ENCODE data around the gene HECTD1.
"Not testable (repeated sequence)": the region's sequence is repeated elsewhere in the genome, so short reads cannot be mapped to it uniquely, and the experiment has no call there.

The HECTD1 gene

DNA sequence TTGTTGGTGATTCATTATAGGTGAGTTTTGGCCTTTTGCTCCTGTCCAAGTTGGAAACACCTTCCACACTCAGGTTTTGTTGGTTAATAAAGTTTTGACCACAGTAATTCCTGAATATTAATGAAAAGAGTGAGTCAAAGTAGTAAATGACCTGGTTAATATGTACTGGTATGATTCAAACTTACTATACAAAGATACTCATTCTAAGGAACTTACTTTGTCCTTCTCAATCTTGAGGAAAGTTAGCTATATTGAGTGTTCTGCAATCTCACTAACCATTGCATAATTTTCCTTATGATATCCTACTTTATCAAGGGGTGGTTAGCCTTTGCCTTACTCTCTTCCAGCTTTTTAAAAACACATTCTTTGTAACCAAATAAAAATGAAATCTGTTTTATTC, 20.9 kb upstream of the HECTD1 start:
- no peak for DNase-seq (ENCODE audit: low read depth)

DNA sequence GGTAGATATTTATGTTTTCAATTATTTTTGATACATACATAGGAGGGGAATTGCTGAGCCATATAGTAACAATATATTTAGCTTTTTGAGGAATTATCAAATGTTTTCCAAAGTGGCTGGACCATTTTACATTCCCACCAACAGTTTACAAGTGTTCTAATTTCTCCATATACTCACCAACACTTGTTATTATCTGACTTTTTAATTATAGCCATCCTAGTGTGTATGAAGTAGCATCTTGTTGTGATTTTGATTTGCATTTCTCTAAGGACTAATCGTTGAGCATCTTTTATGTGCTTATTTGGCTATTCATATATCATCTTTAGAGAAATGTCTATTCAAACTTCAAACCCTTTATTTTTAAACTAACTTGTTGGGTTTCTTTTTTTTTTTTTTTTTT, 17.2 kb upstream of the HECTD1 start:
- no peak for DNase-seq (ENCODE audit: low read depth)

DNA sequence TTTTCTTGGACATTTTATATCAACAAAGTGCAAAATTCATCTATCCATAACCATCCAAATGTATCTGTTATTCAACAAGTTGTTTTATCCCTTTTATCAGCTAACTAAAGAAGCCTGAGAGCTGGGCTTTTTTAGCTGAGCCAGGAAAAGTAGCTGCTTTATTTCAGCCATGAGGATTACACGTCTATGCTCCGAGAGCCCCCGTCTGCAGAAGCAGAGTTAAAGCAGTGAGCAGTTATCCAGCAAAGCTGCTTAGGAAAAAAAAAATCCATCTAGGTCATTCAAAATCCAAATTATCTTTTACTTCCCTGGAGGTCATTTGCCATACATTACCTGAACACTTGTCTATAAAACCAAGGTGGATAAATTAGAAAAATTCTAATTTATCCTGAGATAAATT, 15.7 kb upstream of the HECTD1 start:
- DNase-seq (ENCODE audit: low read depth), result no peak

DNA sequence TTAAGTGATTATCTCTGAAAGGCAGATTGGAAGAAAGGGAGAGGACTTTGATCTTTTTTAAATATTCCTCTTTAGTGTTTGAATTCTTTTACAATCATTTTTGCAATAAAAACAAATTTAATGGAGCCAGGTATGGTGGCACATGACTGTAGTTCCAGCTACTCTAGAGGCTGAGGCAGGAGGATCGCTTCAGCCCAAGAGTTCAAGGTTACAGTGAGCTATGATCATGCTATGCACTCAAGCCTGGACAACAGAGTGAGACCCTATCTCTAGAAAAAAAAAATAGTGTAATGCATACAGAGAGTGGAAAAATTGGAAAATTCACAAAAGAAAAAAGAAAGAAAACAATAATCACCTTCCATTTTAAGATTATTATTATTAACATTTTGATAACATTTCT, 15.2 kb upstream of the HECTD1 start:
- DNase-seq (ENCODE audit: low read depth), result no peak

DNA sequence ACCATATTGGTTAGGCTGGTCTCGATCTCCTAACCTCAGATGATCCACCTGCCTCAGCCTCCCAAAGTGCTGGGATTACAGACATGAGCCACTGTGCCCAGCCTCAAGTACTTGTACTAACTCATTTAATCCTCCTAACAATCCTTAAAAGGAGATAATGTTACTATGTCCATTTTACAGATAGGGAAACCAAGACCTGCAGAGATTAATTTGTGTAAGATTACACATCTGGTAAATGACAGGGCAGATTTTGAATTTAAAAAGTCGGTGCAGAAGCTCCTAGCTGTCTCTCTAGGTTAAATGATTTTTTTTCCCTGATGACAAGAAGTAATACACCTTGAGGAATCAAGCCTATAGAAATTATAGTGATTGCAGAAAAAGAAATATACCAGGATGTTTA, 13.7 kb upstream of the HECTD1 start:
- DNase-seq (ENCODE audit: low read depth), result no peak

DNA sequence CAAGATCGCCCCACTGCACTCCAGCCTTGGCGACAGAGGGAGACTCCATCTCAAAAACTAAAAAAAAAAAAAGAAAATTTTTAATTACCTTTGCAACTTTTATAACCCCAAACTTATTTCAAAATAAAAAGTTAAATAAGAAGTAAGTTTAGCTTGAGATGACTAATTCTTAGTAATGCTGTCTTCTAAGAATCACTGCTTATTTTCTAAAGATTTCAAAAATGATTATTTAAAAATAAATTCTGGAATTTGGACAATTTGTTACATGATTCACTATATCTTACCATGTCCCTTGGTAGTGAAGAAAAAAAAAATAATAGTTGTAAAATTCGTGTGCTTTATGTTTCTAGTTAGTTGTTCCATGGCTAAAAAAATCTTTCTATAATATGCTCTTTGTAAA, 11.6 kb upstream of the HECTD1 start:
- no peak for DNase-seq (ENCODE audit: low read depth)

DNA sequence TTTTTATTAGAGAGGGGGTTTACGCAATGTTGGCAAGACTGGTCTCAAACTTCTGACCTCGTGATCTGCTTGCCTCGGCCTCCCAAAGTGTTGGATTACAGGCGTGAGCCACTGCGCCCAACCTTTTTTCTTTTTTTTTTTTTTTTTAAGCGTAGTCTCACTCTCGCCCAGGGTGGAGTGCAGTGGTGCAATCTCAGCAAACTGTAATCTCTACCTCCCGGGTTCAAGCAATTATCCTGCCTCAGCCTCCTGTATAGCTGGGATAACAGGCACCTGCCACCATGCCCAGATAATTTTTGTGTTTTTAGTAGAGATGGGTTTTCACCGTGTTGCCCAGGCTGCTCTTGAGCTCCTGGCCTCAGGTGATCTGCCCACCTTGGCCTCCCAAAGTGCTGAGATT, 8.8 kb upstream of the HECTD1 start:
- no peak for DNase-seq (ENCODE audit: low read depth)

DNA sequence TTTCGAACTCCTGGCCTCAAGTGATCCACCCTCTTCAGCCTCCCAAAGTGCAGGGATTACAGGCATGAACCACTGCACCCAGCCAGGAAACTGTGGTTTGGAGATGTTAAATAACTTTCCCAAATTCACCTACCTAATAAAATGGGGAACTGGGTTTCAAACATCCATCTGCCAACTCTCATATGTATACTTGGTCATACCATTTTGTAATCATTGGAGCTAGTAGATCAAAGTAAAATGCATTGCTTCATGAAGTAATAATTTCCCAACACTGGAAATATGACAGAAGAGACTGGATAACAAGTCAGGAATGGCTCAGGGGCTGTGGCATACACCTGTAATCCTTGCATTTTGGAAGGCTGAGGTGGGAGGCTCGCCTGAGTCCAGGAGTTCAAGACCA, 5.3 kb upstream of the HECTD1 start:
- DNase-seq (ENCODE audit: low read depth), result no peak

DNA sequence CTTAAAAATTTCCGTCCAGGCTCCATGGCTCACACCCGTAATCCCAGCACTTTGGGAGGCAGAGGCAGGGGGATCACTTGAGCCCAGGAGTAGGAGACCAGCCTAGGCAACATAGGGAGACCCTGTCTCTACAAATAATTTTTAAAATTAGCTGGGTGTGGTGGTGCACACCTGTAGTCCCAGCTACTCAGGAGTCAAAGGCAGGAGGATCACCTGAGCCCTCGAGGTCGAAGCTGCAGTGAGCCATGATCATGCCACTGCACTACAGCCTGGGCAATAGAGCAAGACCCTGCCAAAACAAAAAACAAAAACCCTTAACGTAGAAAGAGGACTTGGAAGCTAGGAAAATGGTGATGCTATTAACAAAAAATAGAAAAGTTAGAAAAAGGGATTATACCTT, 2.0 kb upstream of the HECTD1 start:
- DNase-seq (ENCODE audit: low read depth), result no peak

DNA sequence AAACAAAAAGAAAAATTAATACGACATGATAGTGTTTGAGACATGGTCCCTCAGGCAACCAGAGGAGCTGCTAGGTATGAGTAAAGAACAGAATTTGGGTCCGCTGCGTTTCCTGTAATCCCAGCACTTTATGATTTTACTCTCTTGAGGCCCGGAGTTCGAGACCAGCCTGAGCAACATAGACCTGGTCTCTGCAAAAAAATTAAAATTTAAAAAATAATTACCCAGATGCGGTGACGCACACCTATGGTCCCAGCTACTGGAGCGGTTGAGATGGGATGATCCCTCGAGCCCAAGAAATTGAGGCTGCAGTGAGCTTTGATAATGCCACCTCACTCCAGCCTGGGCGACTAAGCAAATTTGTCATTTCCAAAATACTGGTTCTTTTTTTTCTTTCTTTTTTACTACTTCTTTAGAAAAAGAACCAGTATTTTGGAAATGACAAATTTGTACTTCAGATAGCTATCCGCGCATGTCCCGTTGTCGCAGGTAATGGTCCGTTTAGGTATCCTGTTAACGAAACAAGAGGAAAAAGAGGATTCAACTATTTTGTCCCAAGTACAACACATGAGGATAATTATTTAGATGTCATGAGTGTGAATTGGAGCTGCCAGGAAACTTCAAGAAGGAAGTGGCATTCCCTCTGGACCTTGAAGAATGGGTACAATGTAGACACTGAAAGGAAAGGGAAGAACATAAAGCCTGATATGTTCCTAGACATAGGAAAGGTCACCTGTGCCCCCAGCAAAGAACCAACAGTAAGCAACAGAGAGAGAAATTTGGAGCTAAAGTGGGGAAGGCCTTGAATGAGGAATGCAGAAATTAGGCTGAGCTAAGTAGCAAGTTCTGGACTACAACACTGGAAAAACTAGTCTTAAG, 1.2 kb upstream of the HECTD1 start:
- peak; percentile 4 for DNase-seq (ENCODE audit: low read depth)

DNA sequence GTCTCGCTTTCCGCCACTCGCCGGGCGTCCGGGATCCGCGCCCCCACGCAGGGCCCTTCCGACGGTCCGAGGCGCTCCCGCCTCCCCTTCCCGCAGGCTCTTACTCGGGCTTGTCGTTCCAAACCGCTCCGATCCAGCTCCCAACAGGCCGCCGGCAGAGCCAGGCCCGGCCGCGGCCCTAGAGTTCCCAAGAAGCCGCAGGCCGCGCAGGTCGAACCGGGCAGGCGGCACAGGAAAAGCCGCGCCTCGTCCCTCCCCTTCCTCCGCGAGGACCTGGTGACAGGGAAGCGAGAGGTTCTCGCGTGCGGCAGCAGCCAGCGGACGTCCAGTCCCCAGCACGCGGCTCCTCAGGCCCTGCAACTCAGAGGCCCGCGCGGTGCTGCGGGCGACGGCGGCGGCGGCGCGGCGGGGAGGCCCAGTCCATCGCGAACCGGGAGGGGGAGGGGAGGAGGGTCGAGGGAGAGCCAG, 272 bp downstream of the HECTD1 start:
- DNase-seq (ENCODE audit: low read depth), result no peak

DNA sequence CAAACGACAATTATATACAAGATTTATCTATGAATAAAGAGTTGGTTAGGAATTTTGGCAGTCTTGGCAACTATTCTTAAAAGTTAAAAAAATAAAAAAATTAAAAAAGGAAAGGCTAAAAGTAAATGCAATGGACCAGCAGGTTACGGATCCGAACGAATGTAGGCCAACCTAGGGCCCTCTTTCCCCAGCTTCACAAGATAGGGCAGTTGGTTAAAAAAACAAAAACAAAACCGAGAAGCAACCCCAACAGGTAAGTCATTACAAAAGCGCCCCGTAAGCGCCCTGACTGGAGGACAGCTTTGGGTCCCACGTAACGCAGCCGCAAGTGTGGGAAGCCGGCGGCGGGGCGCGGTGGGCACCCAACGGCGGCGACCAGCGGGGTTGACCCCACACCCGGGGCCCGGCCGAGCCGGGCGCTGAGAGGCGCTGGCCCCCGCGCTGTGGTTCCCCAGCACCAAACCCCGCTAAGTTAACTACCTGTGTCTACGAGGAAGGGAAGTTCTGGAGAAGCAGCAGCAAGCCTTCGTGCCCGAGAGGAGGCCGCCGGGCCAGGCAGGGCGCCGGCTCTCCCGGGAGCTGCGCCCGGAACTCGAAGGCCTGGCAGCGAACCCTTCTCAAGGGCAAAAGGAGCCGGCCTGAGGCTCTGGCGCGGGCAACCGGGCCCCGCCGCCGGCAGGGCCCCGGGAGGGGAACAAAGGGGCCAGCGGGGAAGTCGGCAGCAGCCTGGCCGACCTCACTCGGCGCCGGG, 882 bp downstream of the HECTD1 start:
- DNase-seq (ENCODE audit: low read depth), result peak; percentile 34

DNA sequence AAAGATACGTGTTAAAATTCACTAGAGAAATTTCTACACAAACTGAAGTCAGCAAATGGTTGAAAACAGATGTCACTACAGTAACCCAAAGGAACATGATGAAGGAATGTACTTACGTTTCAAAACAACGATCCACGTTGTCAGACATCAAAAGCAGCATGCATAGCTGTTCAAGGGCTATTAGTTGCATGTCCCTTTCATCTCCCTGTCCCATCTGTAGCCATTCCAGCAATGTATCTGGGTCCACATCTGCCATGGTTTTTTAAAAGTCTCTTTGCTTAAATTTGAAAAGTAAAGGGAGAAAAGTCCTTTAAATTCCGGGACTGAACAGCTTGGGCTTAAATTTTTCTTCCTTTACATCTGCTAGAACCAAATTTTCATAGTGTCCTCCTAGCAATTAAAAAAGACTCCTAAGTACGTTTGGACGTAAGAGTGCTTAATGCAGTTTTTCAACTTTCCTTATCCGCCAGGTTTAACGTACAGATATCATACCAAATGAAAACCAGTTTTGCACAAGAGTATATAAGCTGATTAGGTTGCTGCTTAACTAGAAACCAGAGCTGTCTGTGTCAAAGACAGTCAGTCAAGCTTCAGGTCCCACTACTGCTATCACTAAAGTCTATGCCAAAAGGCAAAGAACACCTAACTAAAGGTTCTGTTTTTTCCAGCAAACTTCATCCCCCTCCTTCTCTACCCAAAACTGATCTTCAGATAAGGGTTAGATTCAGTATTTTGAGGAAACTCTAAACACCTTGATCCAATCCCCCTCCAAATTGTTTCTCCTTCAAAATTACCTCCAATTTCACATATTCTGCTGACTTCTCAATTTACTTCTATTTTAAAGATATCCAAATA, 1.7 kb downstream of the HECTD1 start:
- no peak for DNase-seq (ENCODE audit: low read depth)

DNA sequence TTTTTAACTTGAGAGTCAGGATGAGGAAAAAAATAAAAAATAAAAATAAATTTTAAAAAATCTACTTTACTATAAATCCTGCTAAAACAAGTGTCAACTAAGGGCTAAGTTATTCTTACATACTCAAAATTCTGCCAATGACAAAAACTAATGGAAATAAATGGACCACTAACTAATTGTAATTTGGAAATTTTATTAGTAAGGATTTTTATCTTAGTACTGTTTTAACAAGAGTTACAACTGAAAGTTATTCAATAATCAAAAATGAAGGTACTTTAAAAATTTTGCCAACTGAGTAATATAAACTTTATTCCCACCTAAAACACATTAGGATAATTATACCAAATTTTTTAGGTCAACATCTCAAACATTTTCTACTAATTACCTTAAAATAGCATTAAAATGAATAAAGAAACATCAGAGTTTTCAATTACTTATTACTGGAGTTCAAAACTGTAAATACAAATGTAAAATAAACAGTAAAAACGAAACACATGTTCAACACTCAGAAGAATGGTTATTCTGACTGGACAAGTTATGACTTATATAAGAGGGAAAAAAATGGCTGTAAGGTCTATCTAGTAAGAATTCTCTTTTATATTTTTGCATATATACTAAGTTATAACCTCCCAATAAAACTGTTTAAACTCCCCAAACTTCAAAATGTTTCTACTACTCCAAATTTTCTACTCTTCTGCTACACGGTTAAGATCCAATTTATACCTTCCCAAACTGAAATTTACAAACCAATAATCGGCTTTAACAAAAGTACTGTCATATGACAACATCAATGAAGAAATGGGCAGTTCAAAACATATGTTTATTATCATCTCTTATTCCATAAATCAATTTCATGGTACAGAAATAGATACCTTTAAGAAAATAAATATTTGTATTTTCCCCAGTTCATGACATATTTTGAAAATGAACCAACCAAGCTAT, 2.7 kb downstream of the HECTD1 start:
- DNase-seq (ENCODE audit: low read depth), result no peak

DNA sequence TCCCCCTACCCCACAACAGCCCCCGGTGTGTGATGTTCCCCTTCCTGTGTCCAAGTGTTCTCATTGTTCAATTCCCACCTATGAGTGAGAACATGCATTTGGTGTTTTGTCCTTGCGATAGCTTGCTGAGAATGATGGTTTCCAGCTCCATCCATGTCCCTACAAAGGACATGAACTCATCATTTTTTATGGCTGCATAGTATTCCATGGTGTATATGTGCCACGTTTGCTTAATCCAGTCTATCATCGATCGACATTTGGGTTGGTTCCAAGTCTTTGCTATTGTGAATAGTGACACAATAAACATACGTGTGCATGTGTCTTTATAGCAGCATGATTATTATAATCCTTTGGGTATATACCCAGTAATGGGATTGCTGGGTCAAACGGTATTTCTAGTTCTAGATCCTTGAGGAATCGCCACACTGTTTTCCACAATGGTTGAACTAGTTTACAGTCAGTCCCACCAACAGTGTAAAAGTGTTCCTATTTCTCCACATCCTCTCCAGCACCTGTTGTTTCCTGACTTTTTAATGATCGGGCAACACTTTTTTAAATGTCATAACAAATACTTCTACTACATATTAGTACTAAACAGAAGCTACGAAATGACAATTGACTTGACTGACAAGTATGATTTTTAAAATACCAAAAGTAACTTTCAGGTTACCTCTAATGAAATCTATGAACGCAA, 3.5 kb downstream of the HECTD1 start:
- not testable (repeated sequence) for DNase-seq (ENCODE audit: low read depth)

DNA sequence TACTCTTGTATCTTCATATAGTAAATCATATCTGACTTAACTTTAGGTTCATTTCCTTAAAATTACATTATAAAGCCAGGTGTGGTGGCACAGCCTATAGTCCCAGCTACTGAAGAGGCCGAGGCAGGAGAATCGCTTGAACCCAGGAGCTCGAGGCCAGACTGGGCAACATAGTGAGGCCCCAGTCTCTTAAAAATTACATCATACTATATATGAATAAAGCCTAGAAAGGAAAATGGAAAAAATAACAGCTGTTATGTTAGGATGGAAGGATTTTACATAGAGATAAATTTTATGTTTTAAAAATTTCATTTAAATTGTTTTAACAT, 4.2 kb downstream of the HECTD1 start:
- no peak for DNase-seq (ENCODE audit: low read depth)

DNA sequence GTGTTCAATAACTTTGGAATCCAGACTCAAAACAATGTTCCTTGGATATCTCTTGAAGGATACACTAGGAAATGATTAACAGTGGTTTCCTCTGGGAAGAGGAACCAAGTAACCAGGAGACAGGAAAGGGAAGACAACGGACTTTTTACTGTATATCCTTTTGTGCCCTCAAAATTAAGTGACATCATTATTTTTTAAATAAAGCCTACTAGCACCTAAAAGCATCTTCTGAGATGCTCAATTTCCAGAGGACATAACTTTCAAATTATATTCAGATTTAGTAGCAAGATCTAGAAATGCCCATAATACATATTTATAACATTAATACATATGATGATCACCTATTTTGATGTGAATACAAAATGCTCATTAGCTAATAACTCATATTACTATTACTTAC, 6.5 kb downstream of the HECTD1 start:
- DNase-seq (ENCODE audit: low read depth), result no peak

DNA sequence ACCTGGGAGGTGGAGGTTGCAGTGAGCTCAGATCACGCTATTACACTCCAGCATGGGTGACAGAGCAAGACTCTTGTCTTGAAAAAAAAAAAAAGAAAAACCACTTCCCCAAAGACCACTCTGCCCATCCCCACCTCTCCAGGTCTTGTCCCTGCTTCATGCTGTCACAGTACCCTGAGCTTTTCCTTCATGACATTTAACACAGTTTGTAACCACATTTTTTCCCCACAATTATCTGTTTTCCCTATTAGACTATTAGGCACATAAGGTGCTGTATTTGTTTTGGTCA, 6.9 kb downstream of the HECTD1 start:
- no peak for DNase-seq (ENCODE audit: low read depth)

DNA sequence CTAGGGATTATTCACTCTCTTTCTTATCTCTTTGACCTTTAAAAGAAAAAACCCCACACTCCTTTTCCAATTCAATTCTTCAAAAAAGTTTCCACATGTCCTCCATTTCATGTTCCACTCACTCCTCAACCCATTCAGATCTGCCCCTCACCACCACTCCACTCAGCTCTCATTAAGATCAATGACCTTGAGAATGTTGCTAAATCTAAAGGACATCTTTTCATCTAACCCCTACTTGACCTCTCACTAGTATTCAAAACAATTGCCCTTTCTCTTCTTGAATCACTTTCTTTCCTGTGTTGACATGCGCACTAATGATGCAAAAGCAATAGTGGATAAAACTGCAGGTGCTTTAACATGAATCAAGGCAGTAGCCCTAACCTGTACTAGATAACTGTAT, 9.9 kb downstream of the HECTD1 start:
- DNase-seq (ENCODE audit: low read depth), result no peak

DNA sequence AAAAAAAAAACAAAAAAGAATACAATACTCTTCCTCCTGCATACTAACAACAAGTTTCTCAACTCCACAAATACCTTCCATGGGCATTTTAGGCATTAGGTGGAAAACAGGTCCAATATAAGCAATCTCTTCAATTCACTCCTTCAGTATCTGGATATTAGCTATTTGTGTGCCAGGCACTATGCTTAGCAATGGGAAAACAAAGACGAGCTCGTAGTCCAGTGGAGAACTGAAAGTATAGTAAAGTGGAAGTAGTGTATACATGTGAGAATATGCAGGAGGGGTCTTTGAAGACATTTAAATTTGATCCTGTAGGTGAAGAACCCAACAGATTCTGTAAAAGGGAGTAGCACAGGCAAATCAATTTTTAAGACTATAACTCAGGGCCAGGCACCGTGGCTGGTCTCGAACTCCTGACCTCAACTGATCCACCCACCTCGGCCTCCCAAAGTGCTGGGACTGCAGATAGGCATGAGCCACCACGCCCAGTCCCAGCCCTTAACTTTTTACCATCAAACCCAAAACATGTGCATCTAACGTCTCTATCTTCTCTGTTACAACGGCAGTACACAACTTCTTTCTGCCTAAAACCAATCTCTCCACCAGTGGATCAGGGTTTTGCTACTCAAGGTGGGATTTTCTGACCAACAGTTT, 10.6 kb downstream of the HECTD1 start:
- no peak for DNase-seq (ENCODE audit: low read depth)

DNA sequence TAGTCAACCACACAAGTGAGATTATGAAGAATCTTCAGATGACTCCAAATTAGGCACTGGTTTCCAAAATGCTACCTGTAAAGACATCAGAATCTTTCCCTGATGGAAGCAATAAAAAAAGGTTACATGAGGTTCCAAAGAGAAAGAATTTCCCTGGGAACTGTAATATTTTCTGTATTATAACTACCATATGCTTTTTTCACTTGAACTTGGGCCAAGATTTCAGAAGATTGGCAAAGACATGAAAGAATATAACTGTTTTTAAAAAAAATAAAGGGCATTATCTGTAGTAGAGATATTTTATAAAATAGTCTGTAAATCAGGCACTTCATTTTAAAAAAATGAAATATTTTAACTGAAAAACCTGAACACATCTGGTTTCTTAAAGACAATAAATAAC, 12.9 kb downstream of the HECTD1 start:
- DNase-seq (ENCODE audit: low read depth), result no peak

All from stimulated activated CD8-positive, alpha-beta memory T cell treated with anti-CD3 and anti-CD28 coated beads, Interleukin-4, amount 100 ng/mL, for 24 hours (primary cell).